22Rv1 (cell line): Measurements from ENCODE around the gene TLE1.
"Not testable (repeated sequence)": the region's sequence is repeated elsewhere in the genome, so short reads cannot be mapped to it uniquely, and the experiment has no call there.

ENCODE experiments used
- H3K27ac ChIP-seq: fragments of 450-650 bp; 2 replicates; pipeline ENCODE4 v1.5.1; 2017
- CTCF ChIP-seq: fragments of 450-650 bp; IDR thresholded peaks from 2 replicates; pipeline ENCODE4 v1.5.1; 2017; ENCODE audit warnings: mild to moderate bottlenecking
- ZFX ChIP-seq: fragments of 450-650 bp; IDR thresholded peaks from 2 replicates; pipeline ENCODE4 v1.6.1; 2017; ENCODE audit warnings: antibody characterized with exemption, borderline replicate concordance

Gene TLE1

GRCh38 chr9:81610740-81611107 is 78.6 kb downstream of the TLE1 start:
- TF ChIP-seq ZFX (no peak), CTCF (no peak)
- no peak overlapping the region for H3K27ac ChIP-seq

DNA sequence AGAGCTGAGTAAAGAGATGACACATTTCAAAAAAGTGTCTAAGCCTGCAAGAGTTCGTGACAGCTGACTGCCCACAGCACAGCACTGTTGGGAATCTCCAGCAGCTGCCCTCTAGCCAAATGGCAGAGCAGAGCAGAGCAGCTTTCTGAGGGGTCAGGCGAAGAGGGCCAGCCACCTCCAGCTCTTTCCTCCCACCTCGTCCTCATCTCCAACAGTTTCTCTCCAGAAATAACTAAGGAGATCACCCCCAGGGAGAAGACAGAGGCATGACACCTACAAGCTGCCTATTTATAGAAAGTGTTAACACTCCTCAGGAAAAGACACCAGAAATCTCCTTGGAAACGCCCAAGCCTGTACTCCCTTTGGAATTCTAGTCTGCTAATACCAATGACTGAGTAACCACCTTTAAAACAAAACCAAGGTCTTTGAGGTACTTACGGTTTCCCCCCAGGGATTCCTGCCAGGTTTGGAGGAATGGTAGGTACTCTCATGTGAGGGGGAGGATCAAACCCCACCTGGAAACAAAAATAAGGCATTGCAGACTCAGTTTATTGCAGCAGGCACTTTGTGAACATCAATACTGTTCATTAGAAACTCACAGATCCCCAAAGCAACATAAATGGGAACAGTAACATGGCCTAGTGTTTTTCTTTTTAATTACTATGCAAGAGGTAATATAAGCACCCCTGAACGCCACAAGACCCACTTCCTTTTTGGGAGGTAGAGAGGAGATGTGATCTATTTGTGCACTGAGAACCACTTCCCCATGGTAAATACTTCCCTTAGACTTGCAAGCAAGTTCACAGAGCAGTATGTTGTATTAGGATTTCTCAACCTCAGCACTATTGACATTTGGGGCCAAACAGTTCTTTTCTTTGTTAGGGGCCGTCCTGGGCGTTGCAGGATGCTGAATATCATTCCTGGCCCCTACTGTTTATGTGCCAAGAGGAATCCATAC is 79.3 kb downstream of the TLE1 start:
- H3K27ac ChIP-seq = no peak overlapping the region
- TF ChIP-seq ZFX = no peak
- no peak for TF ChIP-seq CTCF

DNA sequence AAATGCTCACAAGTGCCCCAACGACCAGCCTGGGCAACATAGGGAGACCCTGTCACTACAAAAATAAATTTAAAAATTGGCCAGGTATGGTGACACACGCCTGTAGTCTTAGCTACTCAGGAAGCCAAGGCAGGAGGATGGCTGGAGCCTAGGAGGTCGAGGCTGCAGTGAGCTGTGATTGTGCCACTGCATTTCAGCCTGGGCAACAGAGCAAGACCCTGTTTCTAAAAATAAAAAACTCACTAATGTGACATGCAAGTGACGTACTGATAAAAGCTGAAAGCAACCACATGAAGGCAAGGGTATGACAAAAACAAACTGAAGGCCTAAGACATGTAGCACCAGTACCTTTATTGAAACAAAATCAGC is 81.1 kb downstream of the TLE1 start:
- TF ChIP-seq ZFX (no peak), CTCF (no peak)
- no peak overlapping the region for H3K27ac ChIP-seq

GRCh38 chr9:81607593-81608288 is 81.6 kb downstream of the TLE1 start:
- H3K27ac ChIP-seq = no peak overlapping the region

DNA sequence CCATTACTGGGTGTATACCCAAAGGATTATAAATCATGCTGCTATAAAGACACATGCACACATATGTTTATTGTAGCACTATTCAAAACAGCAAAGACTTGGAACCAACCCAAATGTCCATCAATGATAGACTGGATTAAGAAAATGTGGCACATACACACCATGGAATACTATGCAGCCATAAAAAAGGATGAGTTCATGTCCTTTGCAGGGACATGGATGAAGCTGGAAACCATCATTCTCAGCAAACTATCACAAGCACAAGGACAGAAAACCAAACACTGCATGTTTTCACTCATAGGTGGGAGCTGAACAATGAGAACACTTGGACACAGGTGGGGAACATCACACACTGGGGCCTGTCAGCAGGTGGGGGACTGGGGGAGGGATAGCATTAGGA is 83.1 kb downstream of the TLE1 start:
- H3K27ac ChIP-seq = not testable (repeated sequence)

More at GRCh38 chr9:81607593-81608288, 81.6 kb downstream of the TLE1 start:
- TF ChIP-seq ZFX (no peak), CTCF (no peak)

- no peak for TF ChIP-seq ZFX
- no peak for TF ChIP-seq CTCF
- peak overlapping the region; percentile 41 for H3K27ac ChIP-seq
These were observed 84.1 kb downstream of the TLE1 start for GRCh38 chr9:81605170-81605670.

GRCh38 chr9:81604306-81605169 is 84.8 kb downstream of the TLE1 start:
- TF ChIP-seq ZFX (no peak), CTCF (no peak)
- H3K27ac ChIP-seq = peak overlapping the region; percentile 41
